ENCODE measurements around the gene SUN1. TPM values are rescaled to one million over a fixed set of nuclear protein-coding genes. Genes with fewer than 3 reads are reported as not detected.

The SUN1 gene
- total and polyA plus RNA-seq, 2 of the 8 experiments (the other 6 are each of a cell fraction or from before 2014, with no cell fraction given), result 108 to 158 TPM

DNA sequence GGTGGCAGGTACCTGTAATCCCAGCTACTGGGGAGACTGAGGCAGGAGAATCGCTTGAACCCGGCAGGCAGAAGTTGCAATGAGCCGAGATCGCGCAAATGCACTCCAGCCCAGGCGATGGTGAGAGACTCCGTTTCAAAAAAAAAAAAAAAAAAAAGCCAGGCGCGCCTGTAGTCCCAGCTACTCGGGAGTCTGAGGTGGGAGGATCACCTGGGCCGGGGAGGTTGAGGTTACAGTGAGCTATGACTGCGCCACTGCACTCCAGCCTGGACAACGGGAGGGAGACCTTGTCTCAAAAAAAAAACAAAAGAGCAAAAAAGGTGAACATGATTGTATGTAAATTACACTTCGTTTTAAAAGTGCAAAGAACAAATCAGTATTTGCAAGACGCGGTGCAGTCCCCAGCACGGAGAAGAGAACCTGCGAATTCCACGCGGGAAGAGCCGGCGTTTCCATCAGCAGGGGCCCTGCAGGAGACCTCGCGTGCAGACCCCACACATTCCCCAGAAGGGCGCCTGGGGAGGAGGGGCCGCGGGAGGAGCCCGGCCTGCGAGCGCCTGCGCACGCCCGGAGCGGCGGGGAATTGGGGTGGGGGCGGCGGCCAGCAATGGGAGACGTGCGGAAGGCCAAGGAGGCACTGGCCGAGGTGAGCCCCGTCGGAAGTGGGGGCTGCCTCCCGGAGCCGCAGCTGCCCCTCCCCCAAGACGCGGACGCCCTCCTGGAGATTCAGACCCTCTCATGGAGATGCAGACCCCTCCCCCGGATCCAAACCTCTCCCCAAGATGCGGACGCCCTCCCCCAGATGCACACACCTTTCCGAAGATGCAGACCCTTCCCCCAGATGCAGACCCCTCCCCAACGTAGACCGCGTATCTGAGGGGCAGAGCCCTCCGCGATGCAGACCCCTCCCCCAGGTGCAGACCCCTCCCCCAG, 16.7 kb upstream of the SUN1 start (continued):
- 0 out of 2 replicates have a peak, but pooled peaks have one; percentile 46 for TF ChIP-seq SP1 (IDR thresholded peaks at IDR 0.05; ENCODE audit: low read depth, low read length)
